HCT116 (cell line): ENCODE measurements around the gene ALG8. TPM values are rescaled to one million over a fixed set of nuclear protein-coding genes. Genes with fewer than 3 reads are reported as not detected.

Source experiments
- ATAC-seq: fragments of 200-7000 bp; cut with Tn5 transposase; 2 replicates; pipeline ENCODE4 v1.9.1; 2020; ENCODE audit warnings: mild to moderate bottlenecking, moderate library complexity
- BruUV-seq: library from RNA; stranded (reverse); fragments of 400-500 nt; replicated peaks from 2 replicates; lab custom pipeline; 2021; lab: Mats Ljungman, UMichigan
- CTCF ChIA-PET: fragments of 300-600 bp; sonication (Branson Sonifier 250); formaldehyde crosslinking; loops from one replicate; lab custom pipeline; 2021; ENCODE audit warnings: antibody characterized with exemption; lab: Charles Lee
- POLR2A ChIA-PET: fragments of 300-600, 350-600 bp; sonication (Branson Sonifier 250); formaldehyde crosslinking; loops from one replicate; lab custom pipeline; 2021; ENCODE audit warnings: antibody characterized with exemption; lab: Charles Lee
- RAD21 ChIA-PET, 2 experiments: fragments of 300-600 bp; sonication (Branson Sonifier 250); formaldehyde crosslinking; loops; one replicate each; lab custom pipeline; 2023; ENCODE audit warnings: low total read pairs in 2 of 2; ENCODE audit not compliant: uncharacterized antibody in 2 of 2, unreplicated experiment in 2 of 2, low non-redundant PET in 1 of 2; lab: Charles Lee
- DNase-seq: peaks from one replicate; pipeline ENCODE4 v3.0.0-alpha.2; 2010; ENCODE audit warnings: low read depth, low spot score
- H2AFZ ChIP-seq: fragments of 200-600 bp; shearing (Covaris generic), sonication (generic); 2 replicates; pipeline ENCODE4 v1.6.1; 2017; ENCODE audit warnings: low read depth, mixed run types, mixed read lengths, antibody characterized with exemption, low read length; ENCODE audit not compliant: poor library complexity, severe bottlenecking
- H3K27ac ChIP-seq: 2 replicates; pipeline ENCODE4 v1.5.1; 2012; ENCODE audit warnings: low read depth, low read length
- H3K27me3 ChIP-seq: fragments of 200-600 bp; sonication (generic); 2 replicates; pipeline ENCODE4 v1.6.1; 2016; ENCODE audit warnings: mixed run types, low read length, mixed read lengths; ENCODE audit not compliant: insufficient read depth
- H3K36me3 ChIP-seq, 2 experiments: fragments of 200-500 bp in 1 of 2; fragments of 200-600 bp in 1 of 2; sonication (Bioruptor generic) in 1 of 2; sonication (generic) in 1 of 2; 2 replicates each; pipeline versions ENCODE4 v1.5.1 to v1.6.1; 2014 to 2016; ENCODE audit warnings: low read length in 2 of 2, inconsistent platforms in 1 of 2, mixed read lengths in 1 of 2, mixed run types in 1 of 2; ENCODE audit not compliant: insufficient read depth in 2 of 2, control insufficient read depth in 1 of 2
- H3K4me1 ChIP-seq, 2 experiments: fragments of 200-600 bp in 1 of 2; sonication (generic) in 1 of 2; 2 replicates each; pipeline versions ENCODE4 v1.5.1 to v1.6.1; 2012 to 2017; ENCODE audit warnings: low read length in 2 of 2, inconsistent platforms in 1 of 2, mild to moderate bottlenecking in 1 of 2, mixed read lengths in 1 of 2, mixed run types in 1 of 2, moderate library complexity in 1 of 2; ENCODE audit not compliant: insufficient read depth in 2 of 2, control insufficient read depth in 1 of 2
- H3K4me2 ChIP-seq: fragments of 200-600 bp; sonication (generic); 2 replicates; pipeline ENCODE4 v1.6.1; 2017; ENCODE audit warnings: mixed run types, low read length, mixed read lengths
- H3K4me3 ChIP-seq, 2 experiments: fragments of 200-600 bp in 1 of 2; sonication (generic) in 1 of 2; replicated peaks in 1 of 2; 2 replicates each; pipeline ENCODE4 v1.5.1; 2011 to 2016; ENCODE audit warnings: low read length in 2 of 2, control low read depth in 1 of 2, low read depth in 1 of 2, mild to moderate bottlenecking in 1 of 2, mixed read lengths in 1 of 2, mixed run types in 1 of 2
- H3K79me2 ChIP-seq: fragments of 200-600 bp; sonication (generic); 2 replicates; pipeline ENCODE4 v1.6.1; 2017; ENCODE audit warnings: mild to moderate bottlenecking, mixed run types, low read length, moderate library complexity, mixed read lengths; ENCODE audit not compliant: insufficient read depth
- H3K9ac ChIP-seq: fragments of 200-600 bp; sonication (generic); 2 replicates; pipeline ENCODE4 v1.6.1; 2016; ENCODE audit warnings: low read length, mixed read lengths
- H3K9me2 ChIP-seq: fragments of 200-600 bp; sonication (generic), shearing (Covaris generic); 2 replicates; pipeline ENCODE4 v1.6.1; 2017; ENCODE audit warnings: mixed run types, mild to moderate bottlenecking, moderate library complexity; ENCODE audit not compliant: insufficient read depth
- H3K9me3 ChIP-seq, 2 experiments: fragments of 200-500 bp in 1 of 2; fragments of 200-600 bp in 1 of 2; sonication (Bioruptor generic) in 1 of 2; sonication (generic) in 1 of 2; 2 replicates each; pipeline ENCODE4 v1.6.1; 2014 to 2017; ENCODE audit warnings: low read length in 2 of 2, mixed read lengths in 2 of 2, inconsistent platforms in 1 of 2, low read depth in 1 of 2, mild to moderate bottlenecking in 1 of 2, mixed run types in 1 of 2, moderate library complexity in 1 of 2; ENCODE audit not compliant: control insufficient read depth in 1 of 2, insufficient read depth in 1 of 2
- H4K20me1 ChIP-seq: fragments of 200-600 bp; sonication (generic), shearing (Covaris generic); 2 replicates; pipeline ENCODE4 v1.6.1; 2017; ENCODE audit warnings: mixed run types, mild to moderate bottlenecking, moderate library complexity; ENCODE audit not compliant: insufficient read depth
- CBX3 ChIP-seq: IDR thresholded peaks from 2 replicates; pipeline ENCODE4 v1.6.1; 2012; ENCODE audit warnings: low read depth
- CEBPB ChIP-seq: IDR thresholded peaks from 2 replicates; pipeline ENCODE4 v1.6.1; 2012; ENCODE audit warnings: low read depth
- EGR1 ChIP-seq: IDR thresholded peaks from 2 replicates; pipeline ENCODE4 v1.6.1; 2012; ENCODE audit warnings: low read depth
- EZH2phosphoT487 ChIP-seq: fragments of 200-600 bp; IDR thresholded peaks from 2 replicates; pipeline ENCODE4 v1.6.1; 2018; ENCODE audit warnings: antibody characterized with exemption, borderline replicate concordance
- FOSL1 ChIP-seq: IDR thresholded peaks from 2 replicates; pipeline ENCODE4 v1.6.1; 2012; ENCODE audit warnings: low read depth
- POLR2AphosphoS5 ChIP-seq: IDR thresholded peaks from 2 replicates; pipeline ENCODE4 v1.6.1; 2011; ENCODE audit warnings: mild to moderate bottlenecking, low read depth, low read length, moderate library complexity
- RAD21 ChIP-seq: IDR thresholded peaks from 2 replicates; pipeline ENCODE4 v1.6.1; 2012; ENCODE audit warnings: low read depth, mild to moderate bottlenecking
- SIN3A ChIP-seq: IDR thresholded peaks from 2 replicates; pipeline ENCODE4 v1.6.1; 2012; ENCODE audit warnings: low read depth
- SP1 ChIP-seq: IDR thresholded peaks from 2 replicates; pipeline ENCODE4 v1.6.1; 2012; ENCODE audit warnings: low read depth
- TCF7L2 ChIP-seq: IDR thresholded peaks from 2 replicates; pipeline ENCODE4 v1.7.0; 2011; ENCODE audit warnings: borderline replicate concordance, inconsistent platforms; ENCODE audit not compliant: insufficient read depth, insufficient read length; ENCODE audit errors: extremely low read depth
- YY1 ChIP-seq: IDR thresholded peaks from 2 replicates; pipeline ENCODE4 v1.6.1; 2011; ENCODE audit warnings: low read length, low read depth, moderate library complexity, mild to moderate bottlenecking; ENCODE audit not compliant: insufficient replicate concordance; ENCODE audit errors: extremely low read depth
- ZFX ChIP-seq: fragments of 450-650 bp; IDR thresholded peaks from 2 replicates; pipeline ENCODE4 v1.6.1; 2017
- ZNF274 ChIP-seq: fragments of 200-500 bp; sonication (Bioruptor generic); IDR thresholded peaks from 2 replicates; pipeline ENCODE4 v1.6.1; 2014; ENCODE audit warnings: mild to moderate bottlenecking, low read depth, low read length, inconsistent platforms
- intact Hi-C: fragments of 100-400 bp; cut with micrococcal nuclease; formaldehyde crosslinking; loops from 2 replicates; pipeline ENCODE4 v1.10.0; 2022
- total RNA-seq: library from RNA; stranded (reverse); gene quantifications from one replicate; pipeline ENCODE4 v1.2.1, GENCODE V29; 2021; ENCODE audit not compliant: unreplicated experiment
- TF ChIP-seq, protein P1 (sequence below): IDR thresholded peaks from 2 replicates; pipeline ENCODE4 v1.6.1; 2012
- TF ChIP-seq, protein P2 (sequence below): IDR thresholded peaks from 2 replicates; pipeline ENCODE4 v1.6.1; 2012
- TF ChIP-seq, protein P3 (sequence below): IDR thresholded peaks from 2 replicates; pipeline ENCODE4 v1.6.1; 2012; ENCODE audit warnings: low read depth

Gene ALG8
- total RNA-seq, 1 experiment from 2014 or later: 50.1 TPM

DNA sequence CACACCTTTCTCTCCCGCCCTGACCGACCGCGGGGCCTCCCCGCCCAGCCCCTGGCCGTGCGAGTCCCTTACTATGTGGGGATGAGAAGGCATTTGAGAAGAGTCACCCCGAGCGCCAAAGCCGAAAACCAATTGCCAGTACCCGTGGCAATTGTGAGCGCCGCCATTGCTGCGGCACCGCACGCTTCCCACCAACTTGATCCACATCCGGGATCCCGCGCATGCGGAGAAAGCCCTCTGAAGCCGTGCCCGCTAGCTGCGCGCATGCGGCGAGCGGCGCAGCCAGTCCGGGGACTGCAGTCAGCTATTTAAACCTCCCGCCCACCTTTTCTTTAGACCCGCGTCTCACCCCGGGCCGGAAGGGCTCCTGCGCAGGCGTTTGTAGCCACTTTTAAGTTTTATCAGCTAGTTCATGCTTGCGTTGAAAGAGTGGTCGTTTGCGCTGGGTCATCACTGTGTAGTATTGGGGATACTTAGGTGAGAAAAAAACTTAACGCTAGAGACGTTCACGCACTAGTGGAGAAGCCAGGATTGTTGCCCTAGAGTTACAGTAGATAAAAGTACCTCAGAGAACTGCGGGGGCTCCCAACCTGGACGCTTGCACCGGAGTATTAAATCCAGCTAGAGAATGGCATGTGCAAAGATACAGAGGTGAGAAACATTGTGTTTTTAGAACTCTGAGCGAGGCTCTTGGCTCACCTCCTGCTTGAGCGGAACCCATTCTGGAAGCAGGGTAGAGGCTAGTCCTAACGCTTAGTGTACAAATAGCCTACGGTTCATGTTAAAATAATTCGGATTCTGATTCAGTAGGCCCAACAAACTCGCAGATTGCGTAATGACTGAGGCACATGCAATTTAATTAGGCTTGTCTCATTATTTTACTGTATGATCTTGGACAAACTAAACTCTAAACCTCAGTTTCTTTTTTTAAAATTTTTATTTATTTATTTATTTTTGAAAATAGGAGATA lies at the start of gene ALG8 (continued):
- TF ChIP-seq, protein P1, sequence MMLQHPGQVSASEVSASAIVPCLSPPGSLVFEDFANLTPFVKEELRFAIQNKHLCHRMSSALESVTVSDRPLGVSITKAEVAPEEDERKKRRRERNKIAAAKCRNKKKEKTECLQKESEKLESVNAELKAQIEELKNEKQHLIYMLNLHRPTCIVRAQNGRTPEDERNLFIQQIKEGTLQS: no peak
- TF ChIP-seq EGR1 (peak; percentile 84), POLR2AphosphoS5 (peak; percentile 91), CBX3 (no peak; the same call in 1 of the 2 replicates), EZH2phosphoT487 (no peak)

DNA sequence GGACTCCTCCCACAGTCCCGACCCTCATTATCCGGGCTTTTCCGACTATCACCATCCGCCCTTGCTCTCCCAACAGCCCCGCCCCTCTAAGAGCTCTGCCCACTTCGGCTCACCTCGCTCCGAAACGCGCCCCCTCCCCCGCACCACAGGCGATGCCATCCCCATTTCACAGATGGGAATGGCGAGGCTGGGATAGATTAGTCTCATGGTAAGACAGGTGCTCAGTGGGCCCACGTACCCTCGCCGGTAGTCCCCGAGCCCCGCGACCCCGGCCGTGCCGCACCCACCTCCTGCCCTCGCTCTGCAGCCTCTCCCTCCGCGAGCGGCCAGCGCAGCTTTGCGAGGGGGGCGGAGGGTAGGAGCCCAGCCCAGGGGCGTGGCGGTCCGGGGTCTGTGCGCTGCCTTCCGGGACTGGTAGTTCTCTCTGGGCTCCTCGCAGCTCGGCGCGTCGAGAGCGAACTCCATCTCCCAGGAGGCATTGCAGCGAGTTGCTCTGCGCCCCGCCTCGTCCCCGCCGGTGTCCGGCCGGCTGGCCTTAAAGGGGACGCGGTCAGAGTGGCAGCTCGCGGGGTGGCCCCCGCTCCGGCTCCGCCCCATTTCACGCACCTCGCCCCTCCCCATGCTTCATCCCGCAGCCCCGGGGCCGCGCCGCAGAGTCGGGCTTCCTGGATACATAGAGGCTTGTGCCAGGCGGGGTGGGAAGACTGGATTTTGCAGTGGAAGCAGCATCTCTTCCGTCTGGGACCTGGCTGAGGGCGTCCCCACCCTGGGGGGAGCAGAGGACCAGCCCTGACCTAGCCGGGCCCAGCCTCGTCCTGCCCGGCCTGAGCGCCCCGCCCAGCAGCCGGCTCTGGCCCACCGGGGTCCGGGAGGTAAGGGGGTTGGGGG lies 49.1 kb upstream of the ALG8 start, which contains the start of the genes KCTD21 and USP35:
KCTD21 (minus strand) TSS at position 341 of the 888 bp plus-strand sequence. CDS start 14,072 bp downstream, outside the sequence.
USP35 (plus strand) TSS at position 634 of the 888 bp plus-strand sequence. CDS start 7,327 bp downstream, outside the sequence.
- H3K9me3 ChIP-seq: no peaks in the 10 kb centered on the region
- peaks cover 8 to 41% of the 10 kb centered on the region in 2 experiments for H3K4me1 ChIP-seq
- ChIA-PET RAD21 (interaction anchor here in 1 of 2 experiments (0.6 kb wide), 1 partner anchor 243 kb away, joined by 3 read pairs; no protein-coding TSS in a partner anchor), POLR2A (interaction anchor here (0.9 to 1.2 kb wide), 2 partner anchors 17 to 21 kb away, joined by 6 to 8 read pairs; no protein-coding TSS in a partner anchor), CTCF (interaction anchor here (1.0 kb wide), 1 partner anchor 40 kb away, joined by 5 read pairs; no protein-coding TSS in a partner anchor)
- H3K9ac ChIP-seq: peak within 1 kb of the TSS; percentile 64
- no TSS peak for BruUV-seq
- no peak within 1 kb of the TSS for H2AFZ ChIP-seq
- no peaks in the 10 kb centered on the region for H3K36me3 ChIP-seq
- H3K9me2 ChIP-seq: no peaks in the 10 kb centered on the region
- DNase-seq (peak; percentile 90), ATAC-seq (peak; percentile 97)
- TF ChIP-seq SIN3A (no peak), CBX3 (0 out of 2 replicates have a peak, but pooled peaks have one; percentile 48), ZNF274 (no peak), EZH2phosphoT487 (no peak), POLR2AphosphoS5 (peak; percentile 71), ZFX (0 out of 2 replicates have a peak, but pooled peaks have one; percentile 58), YY1 (no peak), TCF7L2 (peak; percentile 41), FOSL1 (no peak), SP1 (peak; percentile 96), EGR1 (peak; percentile 78), CEBPB (no peak), RAD21 (no peak)
- TF ChIP-seq, protein P1: no peak
- TF ChIP-seq, protein P2, sequence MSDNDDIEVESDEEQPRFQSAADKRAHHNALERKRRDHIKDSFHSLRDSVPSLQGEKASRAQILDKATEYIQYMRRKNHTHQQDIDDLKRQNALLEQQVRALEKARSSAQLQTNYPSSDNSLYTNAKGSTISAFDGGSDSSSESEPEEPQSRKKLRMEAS: peak; percentile 72; the same call in 1 of the 2 replicates
- TF ChIP-seq, protein P3, sequence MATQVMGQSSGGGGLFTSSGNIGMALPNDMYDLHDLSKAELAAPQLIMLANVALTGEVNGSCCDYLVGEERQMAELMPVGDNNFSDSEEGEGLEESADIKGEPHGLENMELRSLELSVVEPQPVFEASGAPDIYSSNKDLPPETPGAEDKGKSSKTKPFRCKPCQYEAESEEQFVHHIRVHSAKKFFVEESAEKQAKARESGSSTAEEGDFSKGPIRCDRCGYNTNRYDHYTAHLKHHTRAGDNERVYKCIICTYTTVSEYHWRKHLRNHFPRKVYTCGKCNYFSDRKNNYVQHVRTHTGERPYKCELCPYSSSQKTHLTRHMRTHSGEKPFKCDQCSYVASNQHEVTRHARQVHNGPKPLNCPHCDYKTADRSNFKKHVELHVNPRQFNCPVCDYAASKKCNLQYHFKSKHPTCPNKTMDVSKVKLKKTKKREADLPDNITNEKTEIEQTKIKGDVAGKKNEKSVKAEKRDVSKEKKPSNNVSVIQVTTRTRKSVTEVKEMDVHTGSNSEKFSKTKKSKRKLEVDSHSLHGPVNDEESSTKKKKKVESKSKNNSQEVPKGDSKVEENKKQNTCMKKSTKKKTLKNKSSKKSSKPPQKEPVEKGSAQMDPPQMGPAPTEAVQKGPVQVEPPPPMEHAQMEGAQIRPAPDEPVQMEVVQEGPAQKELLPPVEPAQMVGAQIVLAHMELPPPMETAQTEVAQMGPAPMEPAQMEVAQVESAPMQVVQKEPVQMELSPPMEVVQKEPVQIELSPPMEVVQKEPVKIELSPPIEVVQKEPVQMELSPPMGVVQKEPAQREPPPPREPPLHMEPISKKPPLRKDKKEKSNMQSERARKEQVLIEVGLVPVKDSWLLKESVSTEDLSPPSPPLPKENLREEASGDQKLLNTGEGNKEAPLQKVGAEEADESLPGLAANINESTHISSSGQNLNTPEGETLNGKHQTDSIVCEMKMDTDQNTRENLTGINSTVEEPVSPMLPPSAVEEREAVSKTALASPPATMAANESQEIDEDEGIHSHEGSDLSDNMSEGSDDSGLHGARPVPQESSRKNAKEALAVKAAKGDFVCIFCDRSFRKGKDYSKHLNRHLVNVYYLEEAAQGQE: no peak
- peak within 1 kb of the TSS; percentile 88 for H3K4me2 ChIP-seq
- no peak within 1 kb of the TSS; the same call in 1 of the 2 replicates for H3K27ac ChIP-seq
- H3K27me3 ChIP-seq: no peaks in the 10 kb centered on the region
- intact Hi-C loops: no loop called here
- peak within 1 kb of the TSS; percentile 66 to 80 for H3K4me3 ChIP-seq
- no peaks in the 10 kb centered on the region for H4K20me1 ChIP-seq
- H3K79me2 ChIP-seq: no peaks in the 10 kb centered on the region
